HEK293T (cell line): ENCODE measurements around the gene APOO.

Source experiments
- ARNT ChIP-seq: fragments of 450-650 bp; IDR thresholded peaks from 2 replicates; pipeline ENCODE4 v1.6.1; 2017; ENCODE audit warnings: mild to moderate bottlenecking
- BHLHE40 ChIP-seq: fragments of 450-650 bp; IDR thresholded peaks from 2 replicates; pipeline ENCODE4 v1.6.1; 2016; ENCODE audit warnings: mild to moderate bottlenecking, moderate library complexity, borderline replicate concordance
- ELF4 ChIP-seq: fragments of 450-650 bp; IDR thresholded peaks from 2 replicates; pipeline ENCODE4 v1.6.1; 2017; ENCODE audit warnings: antibody characterized with exemption
- FOXA1 ChIP-seq: fragments of 450-650 bp; IDR thresholded peaks from 2 replicates; pipeline ENCODE4 v1.6.1; 2016; ENCODE audit warnings: mild to moderate bottlenecking
- FOXK2 ChIP-seq: fragments of 450-650 bp; IDR thresholded peaks from 2 replicates; pipeline ENCODE4 v1.6.1; 2016; ENCODE audit warnings: mild to moderate bottlenecking
- FOXM1 ChIP-seq: fragments of 450-650 bp; IDR thresholded peaks from 2 replicates; pipeline ENCODE4 v1.6.1; 2017; ENCODE audit warnings: mild to moderate bottlenecking, borderline replicate concordance
- HDGF ChIP-seq: fragments of 450-650 bp; IDR thresholded peaks from 2 replicates; pipeline ENCODE4 v1.6.1; 2017; ENCODE audit warnings: antibody characterized with exemption, borderline replicate concordance
- LEF1 ChIP-seq: fragments of 450-650 bp; IDR thresholded peaks from 2 replicates; pipeline ENCODE4 v1.6.1; 2017; ENCODE audit warnings: mild to moderate bottlenecking, borderline replicate concordance
- NFRKB ChIP-seq: fragments of 450-650 bp; IDR thresholded peaks from 2 replicates; pipeline ENCODE4 v1.6.1; 2016; ENCODE audit warnings: mild to moderate bottlenecking, moderate library complexity
- SP1 ChIP-seq: fragments of 450-650 bp; IDR thresholded peaks from 2 replicates; pipeline ENCODE4 v1.6.1; 2017
- SUZ12 ChIP-seq: fragments of 450-650 bp; IDR thresholded peaks from 2 replicates; pipeline ENCODE4 v1.6.1; 2016; ENCODE audit warnings: mild to moderate bottlenecking
- ZNF384 ChIP-seq: fragments of 450-650 bp; IDR thresholded peaks from 2 replicates; pipeline ENCODE4 v1.6.1; 2016
- TF ChIP-seq, protein P1 (sequence below): fragments of 450-650 bp; IDR thresholded peaks from 2 replicates; pipeline ENCODE4 v1.6.1; 2016

DNA sequence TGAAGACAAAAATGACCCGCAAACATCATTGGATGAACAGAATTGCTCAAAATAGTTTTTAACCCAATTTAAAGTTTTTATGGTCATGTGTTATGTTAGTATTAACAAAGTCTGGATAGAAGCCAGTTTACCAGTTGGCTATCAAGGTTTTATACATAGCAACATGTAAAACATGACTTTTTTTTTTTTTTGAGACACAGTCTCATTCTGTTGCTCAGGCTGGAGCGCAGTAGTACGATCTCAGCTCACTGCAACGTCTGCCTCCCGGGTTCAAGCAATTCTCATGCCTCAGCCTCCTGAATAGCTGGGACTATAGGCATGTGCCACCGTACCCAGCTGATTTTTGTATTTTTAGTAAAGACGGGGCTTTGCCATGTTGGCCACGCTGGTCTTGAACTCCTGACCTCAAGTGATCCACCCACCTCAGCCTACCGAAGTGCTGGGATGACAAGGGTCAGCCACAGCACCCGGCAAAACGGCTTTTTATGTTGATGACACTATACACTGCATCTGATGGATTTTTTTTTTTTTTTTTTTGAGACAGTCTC lies 121.4 kb downstream of the APOO start:
- TF ChIP-seq FOXM1, result no peak
- no peak for TF ChIP-seq SUZ12
- no peak for TF ChIP-seq HDGF
- no peak for TF ChIP-seq SP1
- no peak for TF ChIP-seq FOXK2
- no peak for TF ChIP-seq NFRKB
- TF ChIP-seq LEF1, result no peak
- TF ChIP-seq BHLHE40, result no peak
- TF ChIP-seq, protein P1, sequence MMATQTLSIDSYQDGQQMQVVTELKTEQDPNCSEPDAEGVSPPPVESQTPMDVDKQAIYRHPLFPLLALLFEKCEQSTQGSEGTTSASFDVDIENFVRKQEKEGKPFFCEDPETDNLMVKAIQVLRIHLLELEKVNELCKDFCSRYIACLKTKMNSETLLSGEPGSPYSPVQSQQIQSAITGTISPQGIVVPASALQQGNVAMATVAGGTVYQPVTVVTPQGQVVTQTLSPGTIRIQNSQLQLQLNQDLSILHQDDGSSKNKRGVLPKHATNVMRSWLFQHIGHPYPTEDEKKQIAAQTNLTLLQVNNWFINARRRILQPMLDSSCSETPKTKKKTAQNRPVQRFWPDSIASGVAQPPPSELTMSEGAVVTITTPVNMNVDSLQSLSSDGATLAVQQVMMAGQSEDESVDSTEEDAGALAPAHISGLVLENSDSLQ, result no peak
- no peak for TF ChIP-seq ZNF384
- no peak for TF ChIP-seq FOXA1
- TF ChIP-seq ELF4, result no peak
- no peak for TF ChIP-seq ARNT
